Skeletal muscle cell (primary cell): ENCODE data around the gene TADA2A.
A peak's percentile ranks its signal among the peaks of the same experiment; 100 is the strongest.
"Not testable (repeated sequence)": the region's sequence is repeated elsewhere in the genome, so short reads cannot be mapped to it uniquely, and the experiment has no call there.

ENCODE experiments used
- DNase-seq: peaks from one replicate; pipeline ENCODE4 v3.0.0-alpha.2; 2010; ENCODE audit warnings: low read depth
- H3K4me3 ChIP-seq: 2 replicates; pipeline ENCODE4 v1.5.1; 2011; ENCODE audit warnings: low read depth, mild to moderate bottlenecking, control low read depth, low read length, moderate library complexity

TADA2A gene

GRCh38 chr17:37489197-37490001 lies 82.7 kb downstream of the TADA2A start, which contains the start of gene DUSP14:
TSS of gene DUSP14 (plus strand) at chr17:37489891. CDS start at chr17:37512273, 22,382 bp downstream.
- DNase-seq = no peak
- H3K4me3 ChIP-seq = peak within 1 kb of the TSS; percentile 77

GRCh38 chr17:37490022-37490587 lies 83.4 kb downstream of the TADA2A start:
- peak overlapping the region; percentile 69 for H3K4me3 ChIP-seq
- DNase-seq = no peak

GRCh38 chr17:37490638-37491614 lies 84.2 kb downstream of the TADA2A start:
- DNase-seq = peak; percentile 62
- H3K4me3 ChIP-seq = peak overlapping the region; percentile 69

- H3K4me3 ChIP-seq = peak overlapping the region; percentile 69
- no peak for DNase-seq
Measured at GRCh38 chr17:37492167-37492566, 85.5 kb downstream of the TADA2A start.

- DNase-seq = peak; percentile 55
Measured at GRCh38 chr17:37493249-37494027, 86.8 kb downstream of the TADA2A start.

GRCh38 chr17:37494401-37494831 lies 87.7 kb downstream of the TADA2A start:
- H3K4me3 ChIP-seq = no peak overlapping the region

More at GRCh38 chr17:37493249-37494027, 86.8 kb downstream of the TADA2A start:
- no peak overlapping the region for H3K4me3 ChIP-seq

GRCh38 chr17:37494971-37495370 lies 88.3 kb downstream of the TADA2A start:
- DNase-seq = no peak
- H3K4me3 ChIP-seq = no peak overlapping the region

More at GRCh38 chr17:37494401-37494831, 87.7 kb downstream of the TADA2A start:
- DNase-seq = no peak

- no peak overlapping the region for H3K4me3 ChIP-seq
- no peak for DNase-seq
Measured at GRCh38 chr17:37500378-37500777, 93.7 kb downstream of the TADA2A start.

GRCh38 chr17:37502009-37502936 lies 95.6 kb downstream of the TADA2A start:
- no peak for DNase-seq
- no peak overlapping the region for H3K4me3 ChIP-seq

GRCh38 chr17:37503148-37503547 lies 96.5 kb downstream of the TADA2A start:
- no peak for DNase-seq
- H3K4me3 ChIP-seq = no peak overlapping the region

- DNase-seq = no peak
- no peak overlapping the region for H3K4me3 ChIP-seq
Measured at GRCh38 chr17:37505333-37505732, 98.6 kb downstream of the TADA2A start.

GRCh38 chr17:37506678-37507077 lies 100.0 kb downstream of the TADA2A start:
- no peak for DNase-seq
- H3K4me3 ChIP-seq = no peak overlapping the region

GRCh38 chr17:37507111-37507510 lies 100.4 kb downstream of the TADA2A start:
- no peak overlapping the region for H3K4me3 ChIP-seq
- no peak for DNase-seq

GRCh38 chr17:37510056-37510455 lies 103.4 kb downstream of the TADA2A start:
- no peak for DNase-seq
- no peak overlapping the region for H3K4me3 ChIP-seq

GRCh38 chr17:37511642-37512041 lies 105.0 kb downstream of the TADA2A start:
- not testable (repeated sequence) for DNase-seq, H3K4me3 ChIP-seq

- no peak overlapping the region for H3K4me3 ChIP-seq
- no peak for DNase-seq
Measured at GRCh38 chr17:37512442-37513068, 105.9 kb downstream of the TADA2A start.

GRCh38 chr17:37513711-37514110 lies 107.0 kb downstream of the TADA2A start:
- no peak for DNase-seq

More at GRCh38 chr17:37513711-37514110, 107.0 kb downstream of the TADA2A start:
- no peak overlapping the region for H3K4me3 ChIP-seq
